Heart left ventricle (tissue), 16 donors: ENCODE data around the gene RPS26. TPM values are rescaled to one million over a fixed set of nuclear protein-coding genes. Genes with fewer than 3 reads are reported as not detected.
A peak's percentile ranks its signal among the peaks of the same experiment; 100 is the strongest.
"Not testable (repeated sequence)": the region's sequence is repeated elsewhere in the genome, so short reads cannot be mapped to it uniquely, and the experiment has no call there.

Source experiments
- ATAC-seq, 4 donors: fragments of 200-7000 bp; cut with Tn5 transposase; one replicate each; pipeline ENCODE4 v1.9.1; 2020 to 2022; ENCODE audit warnings: moderate library complexity in 4 of 4, mild to moderate bottlenecking in 3 of 4, moderate number of reproducible peaks in 1 of 4
- DNase-seq, 5 donors: peaks; one replicate each; pipeline ENCODE4 v3.0.0-alpha.2; 2020
- H3K27ac ChIP-seq, 12 donors: fragments of 200-600 bp; sonication (generic) in 4 of 12; one replicate each; pipeline versions ENCODE4 v1.5.0 to v1.8.0; 2016 to 2022; ENCODE audit warnings: mild to moderate bottlenecking in 2 of 12
- H3K27me3 ChIP-seq, 9 donors: fragments of 200-600 bp; sonication (generic) in 2 of 9; one replicate each; pipeline versions ENCODE4 v1.5.1 to v1.8.0; 2016 to 2022; ENCODE audit warnings: mild to moderate bottlenecking in 3 of 9
- H3K36me3 ChIP-seq, 9 donors: fragments of 200-600 bp; sonication (generic) in 2 of 9; one replicate each; pipeline versions ENCODE4 v1.5.0 to v1.8.0; 2018 to 2022; ENCODE audit warnings: mild to moderate bottlenecking in 2 of 9
- H3K4me1 ChIP-seq, 12 donors: fragments of 200-600 bp; sonication (generic) in 4 of 12; one replicate each; pipeline versions ENCODE4 v1.5.0 to v1.8.0; 2016 to 2022; ENCODE audit warnings: mild to moderate bottlenecking in 3 of 12
- H3K4me3 ChIP-seq, 12 donors: fragments of 200-600 bp; sonication (generic) in 4 of 12; one replicate each; pipeline versions ENCODE4 v1.5.0 to v1.8.0; 2017 to 2022; ENCODE audit warnings: mild to moderate bottlenecking in 9 of 12, moderate library complexity in 4 of 12
- H3K9me3 ChIP-seq, 12 donors: fragments of 200-600 bp; sonication (generic) in 4 of 12; one replicate each; pipeline versions ENCODE4 v1.5.0 to v1.8.0; 2016 to 2022; ENCODE audit warnings: mild to moderate bottlenecking in 1 of 12
- CTCF ChIP-seq, 12 donors: fragments of 200-600 bp; sonication (generic) in 4 of 12; IDR thresholded peaks; one replicate each; pipeline versions ENCODE4 v1.5.0 to v1.8.0; 2018 to 2022; ENCODE audit warnings: antibody characterized with exemption in 12 of 12, mild to moderate bottlenecking in 5 of 12
- POLR2A ChIP-seq, 2 donors: fragments of 450-650 bp; IDR thresholded peaks; one replicate each; pipeline ENCODE4 v1.6.1; 2017; ENCODE audit warnings: antibody characterized with exemption in 2 of 2, mild to moderate bottlenecking in 2 of 2, moderate library complexity in 2 of 2
- WGBS, 4 donors: extraction: QIAGEN DNeasy Blood & Tissue Kit in 2 of 4; methylation state at CpG; one replicate each; pipeline versions ENCODE4 v1.1.5 to v1.1.7; 2013 to 2018; 5-methylcytosine and 5-hydroxymethylcytosine counted together
- intact Hi-C, 10 donors: fragments of 100-400 bp; cut with DNase I; formaldehyde crosslinking; loops; one replicate each; pipeline versions ENCODE4 v1.11.1 to v1.14.2; 2022
- polyA plus RNA-seq, 2 donors: library from polyadenylated mRNA; stranded (reverse); fragments of 200-250 nt; gene quantifications; one replicate each; pipeline ENCODE4 v1.2.3, GENCODE V29; 2013
- total RNA-seq, 9 donors: library from RNA; depleted of rRNA in 2 of 9; stranded (reverse); fragments of >200 nt in 2 of 9; fragmentation: NEBNext Ultra II Directional in 3 of 9; extraction: Animal tissue kit (Norgen Biotek cat#: 25700) in 3 of 9; gene quantifications; one replicate each; pipeline versions ENCODE4 v1.1.0 to v1.2.4, GENCODE V29; 2016 to 2023
- donor health status: ischemic (EF 13 %, LVEDD 7.1; RV severe dilation, severe dysfunction).
- donor health status: healthy with polysubstance abuse.
- donor health status: DM: no; HTN: yes; CAD: no.
- donor health status: DM: no; HTN: no; CAD: no.
- donor health status: ischemic (EF 25% LVEDD 6.9; RV normal size, moderate dysfunction).
- donor health status: ischemic (EF 25% LVEDD 5.7; RV mildly dilated, moderate dysfunction).
- donor health status: healthy.
- donor health status: DM: yes; HTN: yes; CAD: no.
- donor health status: ischemic (EF 35%, LVEDD 5.7; RV mildly dilated, moderate dysfunction).
- donor health status: nonischemic (EF 11% LVEDD 7.7; RV severe dilation, severe dysfunction).
- donor health status: DM: yes; HTN: yes; CAD: no.
- donor health status: PGD.
- donor health status: ischemic (EF 29% LVEDD 5.4; RV normal size, mild dysfunction).
- donor health status: nonischemic (EF 23%, LVEDD 6.1; RV moderate dilation, normal function).

RPS26 gene
- total and polyA plus RNA-seq, 11 donors: 11.7 to 1,433 (median 27.7) TPM

- no peaks in the 10 kb centered on the region for H3K27me3 ChIP-seq
- DNase-seq (no peak), ATAC-seq (no peak)
- no peak for TF ChIP-seq CTCF (IDR thresholded peaks at IDR 0.05)
- TF ChIP-seq POLR2A (IDR thresholded peaks at IDR 0.05): no peak
- H3K4me1 ChIP-seq: peaks cover 3 to 24% (median 13%) of the 10 kb centered on the region in 12 donors
- H3K9me3 ChIP-seq: no peaks in the 10 kb centered on the region
- intact Hi-C loops: loop anchor here in 6 of 10 donors (5.0 to 10.0 kb wide), 6 partner anchors 51 to 221 kb away; partner anchors contain the start of genes PA2G4 (in 2 of the 6), DNAJC14 (in 1 of the 6), RPL41 (in 1 of the 6) and SMARCC2 (in 1 of the 6)
- peak overlapping the region in 1 of 12 donors; percentile 65 for H3K27ac ChIP-seq
- WGBS, 4 donors: 82 to 92% (median 85%) methylated on average over 9 of the region's 9 CpGs
- H3K36me3 ChIP-seq: peaks cover 0 to 38% (median 30%) of the 10 kb centered on the region in 9 donors
- no peak overlapping the region for H3K4me3 ChIP-seq
Observed at GRCh38 chr12:56046027-56046780, 4.5 kb downstream of the RPS26 start.

- intact Hi-C loops: no loop called here
- 79 to 90% (median 84%) methylated on average over 6 of the region's 6 CpGs for WGBS, 4 donors
- Histone ChIP-seq H3K27ac (no peak overlapping the region), H3K4me1 (no peaks in the 10 kb centered on the region), H3K36me3 (no peaks in the 10 kb centered on the region), H3K9me3 (no peaks in the 10 kb centered on the region), H3K4me3 (no peak overlapping the region), H3K27me3 (no peaks in the 10 kb centered on the region)
- ATAC-seq: no peak
- TF ChIP-seq POLR2A (IDR thresholded peaks at IDR 0.05): no peak
- no peak for TF ChIP-seq CTCF (IDR thresholded peaks at IDR 0.05)
- no peak for DNase-seq
Observed at GRCh38 chr12:56053407-56053893, 11.7 kb downstream of the RPS26 start.

- H3K4me3 ChIP-seq, H3K27me3 ChIP-seq, H3K9me3 ChIP-seq, H3K36me3 ChIP-seq, ATAC-seq, DNase-seq, H3K27ac ChIP-seq, intact Hi-C loops, H3K4me1 ChIP-seq: not testable (repeated sequence)
- WGBS, 4 donors: 90 to 96% (median 93%) methylated on average over 8 of the region's 8 CpGs
Observed at GRCh38 chr12:56059964-56060363, 18.2 kb downstream of the RPS26 start.

- ATAC-seq: no peak
- intact Hi-C loops: no loop called here
- WGBS, 4 donors: 70 to 80% (median 72%) methylated on average over 5 of the region's 5 CpGs
Observed at GRCh38 chr12:56061982-56062381, 20.3 kb downstream of the RPS26 start.

More at GRCh38 chr12:56061982-56062381, 20.3 kb downstream of the RPS26 start:
- no peaks in the 10 kb centered on the region for H3K36me3 ChIP-seq
- DNase-seq: no peak
- no peaks in the 10 kb centered on the region for H3K4me1 ChIP-seq
- H3K27me3 ChIP-seq: no peaks in the 10 kb centered on the region
- TF ChIP-seq CTCF (IDR thresholded peaks at IDR 0.05) (no peak), POLR2A (IDR thresholded peaks at IDR 0.05) (no peak)
- no peak overlapping the region for H3K4me3 ChIP-seq
- H3K9me3 ChIP-seq: no peaks in the 10 kb centered on the region
- no peak overlapping the region for H3K27ac ChIP-seq
